AG20443 (cell line): Measurements from ENCODE around the gene HIVEP3.
A peak's percentile ranks its signal among the peaks of the same experiment; 100 is the strongest.

Experiments
- DNase-seq: peaks from one replicate; pipeline ENCODE4 v3.0.0; 2012; ENCODE audit warnings: low spot score, mixed read lengths

HIVEP3 gene

DNA sequence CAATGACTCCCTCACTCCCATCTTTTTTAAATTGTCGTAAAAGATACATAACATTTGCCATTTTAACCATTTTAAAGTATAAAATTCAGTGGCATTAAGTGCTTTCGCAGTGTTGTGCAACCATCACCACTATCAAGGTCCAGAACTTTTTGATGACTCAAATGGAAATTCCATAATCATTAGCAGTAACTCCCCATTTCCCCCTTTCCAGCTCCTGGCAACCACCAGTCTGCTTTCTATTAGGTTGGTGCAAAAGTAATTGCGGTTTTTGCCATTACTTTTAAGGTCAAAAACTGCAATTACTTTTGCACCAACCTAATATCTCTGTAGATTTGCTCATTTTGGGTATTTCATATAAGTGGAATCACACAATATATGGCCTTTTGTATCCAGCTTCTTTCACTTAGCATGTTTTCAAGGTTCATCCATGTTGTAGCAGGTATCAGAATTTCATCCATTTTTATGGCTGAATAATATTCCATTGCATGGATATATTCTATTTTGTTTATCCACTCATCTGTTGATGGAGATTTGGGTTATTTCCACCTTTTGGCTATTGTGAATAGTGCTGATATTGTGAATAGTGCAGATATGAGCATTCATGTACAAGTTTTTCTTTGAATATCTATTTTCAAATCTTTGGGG, 159.7 kb downstream of the HIVEP3 start:
- peak; percentile 70 for DNase-seq

DNA sequence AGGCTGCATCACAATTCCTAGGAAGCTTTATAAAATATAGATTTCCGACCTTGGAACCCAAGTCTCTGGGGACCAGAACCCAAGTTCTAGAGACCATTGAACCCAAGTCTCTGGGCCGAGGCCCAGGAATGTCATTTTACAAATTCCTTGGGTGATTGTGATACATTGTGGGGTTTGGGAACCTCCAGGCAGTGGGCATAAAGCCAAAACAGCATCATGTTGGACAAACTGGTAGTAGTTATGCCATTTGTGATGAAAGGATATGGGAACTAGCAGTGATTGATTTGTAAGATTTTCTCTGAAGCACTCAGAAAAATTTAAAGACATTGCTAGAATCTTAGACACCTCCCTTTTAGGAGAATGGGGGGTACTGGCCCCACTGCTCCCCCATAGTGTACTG, 160.2 kb downstream of the HIVEP3 start:
- DNase-seq = peak; percentile 44

DNA sequence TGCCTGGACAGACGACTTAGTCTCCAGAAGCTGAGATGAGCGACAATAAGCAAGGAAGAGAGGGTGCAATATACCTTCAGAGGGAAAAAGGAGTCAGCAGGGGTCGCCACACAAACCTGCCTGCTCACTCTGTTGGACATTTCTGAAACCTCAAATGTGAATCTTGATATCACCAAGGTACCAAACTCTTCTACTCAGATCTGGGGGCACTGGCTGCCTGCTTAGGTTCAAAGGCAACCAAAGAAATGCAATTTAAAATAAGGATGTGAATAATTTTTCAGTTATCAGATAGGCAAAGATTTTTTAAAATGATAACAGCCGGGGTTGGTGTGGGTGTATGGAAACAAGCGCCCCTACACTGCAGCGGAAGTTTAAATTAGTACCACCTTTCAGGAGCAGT, 164.2 kb downstream of the HIVEP3 start:
- DNase-seq = no peak

DNA sequence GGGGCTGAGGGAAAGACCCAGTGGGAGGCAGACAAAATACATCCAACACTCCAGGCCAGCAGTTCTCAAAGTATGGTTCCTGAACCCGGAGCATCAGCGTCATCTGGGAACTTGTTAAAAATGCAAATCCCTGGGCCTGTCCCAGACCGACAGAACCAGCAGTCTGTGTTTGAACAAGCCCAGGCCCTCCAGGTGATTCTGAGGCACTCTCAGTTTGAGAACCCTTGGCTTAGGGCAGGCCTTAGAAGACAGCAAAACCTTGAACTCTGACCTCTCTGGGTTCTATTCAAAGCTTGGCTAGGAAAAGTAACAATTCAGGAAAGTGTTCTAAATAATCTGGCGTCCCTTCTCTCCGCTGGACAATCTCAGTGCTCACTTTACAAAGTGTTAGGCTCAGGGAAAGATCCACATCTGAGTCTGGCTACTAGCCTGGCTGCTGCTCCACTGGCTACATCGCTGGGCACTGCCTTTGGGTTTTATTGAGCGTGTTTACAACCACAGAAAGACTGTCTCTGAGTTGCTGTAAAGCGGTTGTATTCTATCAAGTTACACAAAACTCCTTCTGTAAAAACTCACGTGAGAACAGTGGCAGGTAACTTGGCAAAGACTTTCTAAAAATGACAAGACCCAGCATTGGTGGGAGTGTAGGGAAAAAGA, 166.1 kb downstream of the HIVEP3 start:
- DNase-seq = no peak

DNA sequence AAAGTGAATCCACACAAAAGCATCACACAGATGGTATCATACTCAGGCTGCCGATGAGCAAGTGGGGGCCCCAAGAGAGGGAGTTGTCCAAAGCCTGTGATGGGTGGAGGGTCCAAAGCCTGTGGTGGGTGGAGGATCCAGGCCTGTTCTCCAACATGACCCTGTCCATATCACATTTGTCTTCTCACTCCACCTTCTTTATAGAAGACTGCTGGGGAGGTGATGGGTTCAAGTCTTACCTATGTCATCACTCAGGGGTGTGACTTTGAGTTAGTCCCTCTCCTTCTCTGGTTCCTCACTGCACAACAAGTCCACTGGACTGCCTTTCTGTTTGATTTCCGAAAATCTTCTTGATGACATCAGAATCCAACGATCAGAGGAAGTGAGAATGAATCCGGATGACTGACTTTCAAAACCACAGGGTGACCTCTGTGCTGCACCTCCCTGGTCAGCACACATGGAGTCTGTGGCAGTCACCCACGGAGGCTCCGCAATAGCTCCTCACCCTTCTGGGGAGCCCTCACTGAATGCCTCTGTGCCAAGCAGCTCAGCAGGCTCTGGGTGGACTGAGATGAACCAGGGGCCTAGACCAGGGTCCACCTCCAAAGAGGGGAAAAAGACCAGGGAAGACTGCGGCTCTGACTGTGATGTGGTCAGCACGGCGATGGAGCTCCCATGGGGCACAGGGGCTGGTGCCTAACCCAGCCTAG, 166.8 kb downstream of the HIVEP3 start:
- no peak for DNase-seq

DNA sequence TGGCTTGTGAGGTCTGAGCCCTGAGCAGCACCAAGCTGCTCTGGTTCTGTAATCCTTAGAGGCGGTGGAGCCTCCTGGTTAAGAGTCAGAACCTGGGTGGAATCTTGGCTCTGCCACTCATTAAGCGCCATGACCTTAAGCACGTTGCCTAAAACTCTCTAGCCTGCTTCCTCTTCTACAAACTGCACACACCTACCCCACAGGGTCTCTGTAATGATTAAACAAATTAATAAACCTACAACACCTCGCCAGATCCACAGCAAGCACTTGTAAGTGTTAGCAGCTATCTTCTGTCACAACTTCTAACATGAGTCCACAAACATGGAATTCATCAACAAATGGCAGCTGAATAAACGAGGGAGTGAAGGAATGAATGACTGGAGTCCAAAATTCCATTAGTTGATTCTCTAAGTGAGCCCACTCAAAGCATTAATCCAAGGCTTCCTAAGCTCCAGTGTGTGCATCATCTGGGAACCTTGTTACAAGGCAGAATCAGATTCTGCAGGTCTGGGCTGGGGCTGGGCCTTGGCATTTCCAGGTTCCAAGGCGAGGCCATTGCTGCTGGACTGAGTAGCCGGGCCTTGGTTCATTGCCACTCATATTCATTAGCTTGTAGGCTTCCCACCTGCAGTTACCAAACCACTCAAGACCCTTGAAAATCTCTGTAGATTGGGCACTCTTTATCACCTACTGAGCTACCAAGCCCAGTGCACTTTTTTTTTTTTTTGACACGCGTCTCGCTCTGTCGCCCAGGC, 168.6 kb downstream of the HIVEP3 start:
- no peak for DNase-seq

DNA sequence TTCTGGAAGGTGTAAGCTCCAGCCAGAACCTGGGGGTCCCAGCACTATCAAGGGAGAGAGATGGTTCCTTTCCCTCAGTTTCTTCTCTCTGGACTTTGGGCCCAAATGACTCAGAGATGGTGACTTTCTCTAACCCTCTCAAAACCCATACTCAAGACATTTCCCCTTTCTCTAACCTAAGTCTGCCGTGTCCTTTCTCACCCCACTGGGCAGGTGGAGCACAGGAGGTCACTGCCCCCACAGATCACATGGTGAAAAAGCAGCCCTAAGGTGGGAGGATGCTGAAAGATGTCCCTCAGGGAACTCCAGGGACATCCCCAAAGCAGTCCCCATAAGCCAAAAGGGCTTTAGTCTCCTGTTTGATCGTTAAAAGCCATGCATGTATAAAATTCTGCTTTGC, 173.7 kb downstream of the HIVEP3 start:
- no peak for DNase-seq

DNA sequence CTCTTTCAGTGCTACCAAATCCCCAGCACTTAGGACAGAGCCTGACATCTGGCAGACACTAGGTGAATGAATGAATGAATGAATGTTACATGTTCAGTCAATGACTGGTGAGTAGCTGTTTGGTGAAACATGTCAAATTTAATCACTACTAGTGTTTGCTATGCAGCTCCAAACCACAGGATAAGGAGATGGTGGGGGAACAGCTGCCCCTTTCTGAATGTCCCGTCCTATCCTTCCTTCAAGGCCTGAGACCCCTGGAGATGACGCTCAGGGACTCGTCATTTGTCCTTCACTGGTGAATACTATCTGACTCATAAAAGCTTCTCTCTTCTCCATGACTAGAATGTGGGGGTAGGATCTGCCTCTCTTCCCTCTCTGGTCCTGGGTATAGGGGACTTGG, 175.4 kb downstream of the HIVEP3 start:
- peak; percentile 44 for DNase-seq

DNA sequence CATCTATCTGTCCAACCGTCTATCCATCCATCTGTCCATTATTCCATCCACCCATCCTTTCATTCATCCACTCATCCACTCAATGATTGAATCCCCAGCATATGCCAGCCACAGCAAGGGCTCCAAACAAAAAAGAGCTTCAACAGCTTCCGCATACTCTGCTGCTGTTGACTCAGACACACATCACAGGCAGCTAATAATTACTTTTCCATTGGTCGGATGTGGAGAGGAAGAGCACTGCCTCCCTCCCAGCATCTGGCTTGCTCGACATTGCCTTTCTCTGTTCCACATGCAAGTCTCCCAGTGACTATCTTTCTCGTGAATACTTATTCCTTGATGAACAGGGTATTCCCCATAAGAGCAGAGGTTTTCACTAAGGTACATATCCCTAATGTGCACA, 176.5 kb downstream of the HIVEP3 start:
- peak; percentile 88 for DNase-seq

DNA sequence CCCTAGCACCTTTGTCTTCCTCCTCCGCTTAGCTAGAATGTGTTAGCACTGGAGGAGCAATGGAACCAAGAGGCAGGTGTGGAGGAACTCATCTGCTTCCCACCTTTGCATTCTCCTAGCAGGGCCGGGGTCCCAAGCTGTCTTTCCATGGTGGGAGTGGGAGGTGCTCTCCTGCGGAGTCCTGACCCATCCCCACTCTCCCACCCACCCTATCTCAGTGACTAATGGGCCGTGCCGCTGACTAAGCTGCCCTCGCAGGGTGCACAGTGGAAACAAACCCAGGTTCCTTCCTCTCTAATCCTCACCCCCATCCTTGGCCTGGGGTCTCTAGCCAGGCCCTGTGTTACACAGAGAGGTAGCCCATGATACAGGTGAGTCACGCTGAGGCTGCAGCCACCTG, 177.5 kb downstream of the HIVEP3 start:
- no peak for DNase-seq

DNA sequence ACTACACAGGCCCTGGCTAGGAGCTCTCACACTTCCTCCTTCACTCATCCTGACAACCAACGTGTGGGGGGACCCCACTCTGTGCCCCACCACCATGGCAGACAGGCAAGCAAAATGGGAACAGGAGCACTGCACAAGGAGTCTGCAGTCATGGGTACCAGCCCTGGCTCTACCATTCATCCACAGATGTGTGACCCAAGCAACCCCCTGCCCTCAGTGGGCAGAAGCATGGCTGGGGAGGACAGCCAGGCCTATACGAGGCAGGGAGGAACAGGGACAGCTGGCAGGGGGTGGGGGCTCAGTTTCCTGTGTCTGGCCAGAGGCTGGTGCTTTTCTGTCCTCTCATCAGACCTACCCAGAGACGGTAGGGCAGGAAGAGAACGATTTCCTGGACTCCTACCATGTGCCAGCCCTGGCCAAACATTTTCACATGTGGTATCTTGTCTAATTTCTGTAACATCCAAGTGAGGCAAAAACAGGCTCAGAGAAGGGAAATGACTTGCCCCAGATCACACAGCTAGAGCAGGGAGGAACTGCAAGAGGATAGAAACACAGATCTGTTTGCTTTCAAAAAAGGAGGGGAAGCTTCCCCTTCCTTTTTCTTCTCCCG, 178.0 kb downstream of the HIVEP3 start:
- DNase-seq = no peak

DNA sequence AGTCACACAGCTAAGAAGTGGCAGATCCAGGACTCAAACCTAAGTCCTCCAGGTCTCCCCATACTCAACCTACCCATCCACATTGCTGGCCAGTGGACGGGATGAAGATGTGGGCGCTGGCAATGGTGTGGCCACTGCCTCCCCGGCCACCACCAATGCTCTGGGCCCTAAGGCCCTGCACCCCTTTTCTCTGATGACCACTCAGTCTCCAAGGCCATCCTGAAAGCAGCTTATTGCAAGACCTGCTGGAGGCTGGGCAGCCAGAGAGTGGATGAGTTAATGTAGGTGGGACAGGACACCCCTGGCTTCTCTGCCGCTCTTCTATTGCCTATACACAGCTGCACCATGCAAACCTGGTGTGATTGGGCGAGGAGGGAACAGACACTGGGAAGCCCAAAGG, 178.7 kb downstream of the HIVEP3 start:
- no peak for DNase-seq

DNA sequence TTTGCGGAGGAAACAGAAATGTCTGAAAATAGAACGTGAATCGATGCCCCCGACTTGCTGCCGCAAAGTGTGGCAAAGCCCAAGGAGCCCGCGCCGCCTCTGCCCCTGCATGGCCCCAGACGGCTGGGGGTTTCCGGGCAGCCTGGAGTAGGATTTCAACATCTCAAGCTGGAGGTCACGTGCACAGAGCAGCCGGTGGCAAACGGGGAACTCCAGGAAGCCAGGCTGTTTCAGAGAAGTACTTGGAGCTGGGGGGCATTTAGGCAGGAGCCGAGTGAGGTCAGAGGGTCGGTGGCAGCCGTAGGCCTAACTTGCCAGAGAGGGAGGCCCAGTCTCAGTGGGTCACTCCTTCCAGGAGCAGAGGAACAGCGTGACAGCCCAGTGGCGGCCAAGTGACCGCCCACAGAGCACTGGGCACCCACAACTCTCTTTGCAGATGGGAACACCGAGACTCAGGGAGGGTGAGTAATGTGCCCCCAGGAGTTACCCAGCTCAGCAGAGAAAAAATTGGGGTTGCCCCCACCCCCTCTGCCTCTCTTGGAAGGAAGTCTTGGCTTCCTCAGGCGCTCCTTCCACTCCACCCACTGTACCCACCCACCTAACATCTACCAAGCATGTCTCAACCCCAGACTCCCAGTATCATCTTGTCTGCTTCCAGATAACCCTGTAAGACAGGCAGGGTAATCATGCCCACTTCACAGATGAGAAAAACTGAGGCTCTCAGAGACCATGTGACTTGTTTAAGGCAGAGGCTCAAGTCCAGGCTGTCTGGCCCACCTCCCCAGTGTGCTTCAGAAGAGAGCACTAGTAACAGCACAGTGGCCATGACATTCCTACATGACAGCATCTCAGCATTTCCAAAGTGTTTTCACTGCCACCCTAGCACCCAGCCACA, 179.4 kb downstream of the HIVEP3 start:
- peak; percentile 76 for DNase-seq

DNA sequence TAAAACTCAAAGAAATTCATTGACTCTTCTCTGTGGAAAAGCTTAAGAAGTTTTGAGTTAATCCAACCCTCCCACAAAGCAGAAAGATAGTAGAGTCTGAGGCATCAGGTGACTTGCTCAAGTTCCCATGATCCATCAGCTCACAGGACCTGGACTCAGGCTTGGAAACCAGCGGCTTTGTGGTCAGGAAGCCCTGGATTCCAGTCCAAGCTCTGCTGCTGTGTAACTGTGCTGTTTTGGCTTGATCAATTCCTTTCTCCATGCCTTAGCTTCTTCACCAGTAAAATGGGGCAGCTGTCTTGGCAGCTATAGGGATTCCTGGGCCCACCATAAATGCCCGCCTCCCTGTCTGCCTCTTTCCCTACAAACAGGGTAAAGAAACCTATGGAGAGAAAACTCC, 180.2 kb downstream of the HIVEP3 start:
- no peak for DNase-seq

DNA sequence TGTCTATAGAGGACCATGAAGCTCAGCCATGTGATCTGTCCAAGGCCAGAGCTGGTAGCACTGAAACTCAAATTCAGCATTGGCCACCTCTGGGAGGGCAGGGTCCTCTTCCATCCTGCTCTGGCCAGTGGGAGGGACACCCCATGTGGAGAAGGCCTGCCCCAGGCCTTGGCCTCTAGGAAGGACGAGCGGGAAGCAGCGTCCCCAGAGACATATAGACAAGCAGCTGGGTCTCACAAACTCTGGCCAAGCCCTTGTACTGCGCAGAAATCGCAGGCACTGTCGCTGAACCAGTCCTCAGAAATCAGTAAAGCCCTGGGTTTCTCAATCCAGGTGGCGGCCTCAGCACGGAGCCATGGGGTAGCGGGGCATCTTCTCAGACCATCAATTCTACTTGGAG, 180.7 kb downstream of the HIVEP3 start:
- DNase-seq = no peak

DNA sequence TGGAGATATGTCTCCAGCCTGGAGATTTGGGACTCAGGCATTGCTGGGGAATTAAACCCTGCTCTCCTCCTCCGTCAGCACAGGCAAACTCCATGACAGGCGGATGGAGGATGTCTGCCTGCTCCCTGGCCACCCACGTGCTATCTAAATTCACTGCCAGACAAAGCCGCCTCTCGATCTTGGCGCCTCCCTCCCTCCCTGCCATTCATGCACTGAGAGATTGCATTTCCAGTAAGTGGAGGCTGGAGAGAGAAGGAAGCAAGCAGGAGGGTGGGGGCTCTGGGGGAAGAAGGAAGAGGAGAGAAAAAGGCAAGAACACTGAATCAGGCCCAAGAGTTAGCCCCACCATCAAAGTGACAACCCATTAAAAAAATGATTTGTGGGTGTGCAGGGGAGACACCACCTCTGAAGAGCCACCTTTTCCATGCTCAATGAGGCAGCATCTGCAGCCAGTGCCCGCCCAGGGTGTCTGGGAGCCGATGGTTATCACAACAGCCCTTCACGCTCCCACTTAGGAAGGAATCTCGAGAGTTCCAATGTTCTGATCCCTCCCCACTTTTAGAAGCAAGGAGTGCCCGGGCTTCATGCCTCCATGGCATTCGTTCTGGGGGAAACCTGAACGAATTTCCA, 183.0 kb downstream of the HIVEP3 start:
- no peak for DNase-seq

DNA sequence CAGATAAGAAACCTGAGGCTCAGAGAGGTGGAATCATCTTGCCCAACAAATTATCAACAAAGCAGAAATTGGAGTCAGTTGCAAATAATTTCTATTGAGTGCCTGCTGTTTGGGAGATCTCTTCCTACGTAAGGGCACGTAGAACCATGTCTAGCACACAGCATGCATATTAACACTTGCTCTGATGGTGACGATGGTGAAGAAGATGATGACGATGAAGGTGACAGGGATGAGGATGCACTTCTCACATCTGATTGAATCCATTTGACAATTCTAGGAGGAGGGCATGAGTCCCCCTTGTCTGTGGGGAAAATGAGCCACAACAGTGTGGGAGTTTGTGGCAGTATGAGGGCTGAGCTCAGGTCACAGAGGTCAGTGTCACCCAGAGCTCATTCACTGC, 183.6 kb downstream of the HIVEP3 start:
- DNase-seq = no peak

DNA sequence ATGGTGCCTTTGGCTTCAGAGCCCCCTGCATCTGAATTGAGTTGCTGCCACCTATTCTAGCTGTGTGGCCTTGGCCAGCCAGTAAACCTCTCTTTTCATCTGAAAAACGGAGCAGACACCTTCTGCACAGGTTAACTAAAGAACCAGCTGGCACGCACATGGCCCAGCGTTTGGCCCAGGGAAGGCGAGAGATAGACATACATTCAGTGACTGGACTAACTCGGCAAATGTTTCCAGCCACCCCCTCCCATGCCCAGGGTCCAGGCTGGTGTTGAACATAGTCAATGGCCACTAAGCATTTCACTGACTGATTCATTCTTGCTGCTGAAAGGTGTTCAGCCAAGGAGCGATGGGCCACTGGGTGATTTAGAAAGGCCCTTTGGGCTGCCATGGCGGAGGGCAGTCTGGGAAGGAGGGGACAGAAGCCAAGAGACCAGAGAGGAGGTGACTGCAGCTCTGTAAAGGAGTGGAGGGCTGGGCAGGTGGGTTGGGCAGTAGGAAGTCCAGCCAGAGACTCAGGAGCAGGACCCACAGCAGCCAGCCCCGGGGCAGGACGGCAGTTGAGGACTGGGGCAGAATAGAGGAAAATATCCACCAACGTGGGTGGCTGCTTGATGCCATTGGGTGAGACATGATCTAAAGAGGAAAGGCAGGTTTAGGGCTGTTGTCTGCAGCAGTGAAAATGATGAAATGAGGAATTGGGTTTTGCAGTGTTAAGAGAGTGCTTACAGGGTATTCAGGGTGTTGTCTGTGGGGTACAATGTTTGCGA, 184.3 kb downstream of the HIVEP3 start:
- DNase-seq = no peak

DNA sequence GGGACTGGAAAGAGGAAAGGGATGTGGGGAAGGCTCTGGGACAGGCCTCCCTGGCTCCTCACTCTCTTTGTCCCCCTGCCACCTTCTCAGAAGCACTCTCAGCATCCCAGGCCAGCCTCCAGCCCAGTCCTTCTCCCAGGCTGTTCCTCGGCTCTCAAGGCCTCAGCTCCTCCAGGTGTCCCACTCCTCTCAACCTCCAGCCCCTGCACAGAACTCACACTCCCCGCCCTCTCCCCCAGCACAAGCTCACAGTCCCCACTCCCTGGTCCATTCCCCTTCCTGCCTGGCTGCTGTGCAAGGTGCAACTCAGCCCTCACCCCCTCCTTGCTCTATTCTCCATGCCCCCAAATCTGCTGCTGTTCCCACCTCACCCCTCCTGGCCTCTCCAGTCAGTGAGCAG, 185.0 kb downstream of the HIVEP3 start:
- DNase-seq = no peak

DNA sequence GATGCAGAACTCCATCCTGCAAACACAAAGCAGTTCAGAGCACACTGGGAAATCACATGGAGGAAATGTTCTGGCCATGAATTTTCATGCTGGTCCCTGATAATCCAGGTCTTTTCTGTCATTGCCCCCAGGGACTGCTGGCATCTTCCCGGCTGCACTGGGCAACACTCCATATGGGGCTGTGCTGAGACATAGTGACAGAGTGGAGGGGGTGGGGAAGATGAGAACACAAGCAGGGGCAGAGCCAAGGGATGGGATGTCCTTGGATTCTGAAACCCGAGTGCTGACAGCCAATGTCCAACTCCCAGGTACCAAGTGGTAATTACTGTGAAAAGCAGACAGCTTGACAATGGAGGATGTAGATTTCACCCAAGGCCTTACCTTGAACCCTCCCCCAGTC, 185.7 kb downstream of the HIVEP3 start:
- no peak for DNase-seq
